A549 treated with GW870086 at 1 μM for 4 hours (cell line): ENCODE measurements around the gene ZBTB3. TPM values are rescaled to one million over a fixed set of nuclear protein-coding genes. Genes with fewer than 3 reads are reported as not detected.

Source experiments
- total RNA-seq: library from RNA; stranded (reverse); fragments of 200-300 nt; extraction: Qiagen RNA extraction; gene quantifications from 5 replicates; pipeline ENCODE4 v1.2.3, GENCODE V29; 2022; ENCODE audit warnings: low read depth

Gene ZBTB3
- 1.2 to 1.9 TPM (median 1.4 TPM) in 5 replicates for total RNA-seq

DNA sequence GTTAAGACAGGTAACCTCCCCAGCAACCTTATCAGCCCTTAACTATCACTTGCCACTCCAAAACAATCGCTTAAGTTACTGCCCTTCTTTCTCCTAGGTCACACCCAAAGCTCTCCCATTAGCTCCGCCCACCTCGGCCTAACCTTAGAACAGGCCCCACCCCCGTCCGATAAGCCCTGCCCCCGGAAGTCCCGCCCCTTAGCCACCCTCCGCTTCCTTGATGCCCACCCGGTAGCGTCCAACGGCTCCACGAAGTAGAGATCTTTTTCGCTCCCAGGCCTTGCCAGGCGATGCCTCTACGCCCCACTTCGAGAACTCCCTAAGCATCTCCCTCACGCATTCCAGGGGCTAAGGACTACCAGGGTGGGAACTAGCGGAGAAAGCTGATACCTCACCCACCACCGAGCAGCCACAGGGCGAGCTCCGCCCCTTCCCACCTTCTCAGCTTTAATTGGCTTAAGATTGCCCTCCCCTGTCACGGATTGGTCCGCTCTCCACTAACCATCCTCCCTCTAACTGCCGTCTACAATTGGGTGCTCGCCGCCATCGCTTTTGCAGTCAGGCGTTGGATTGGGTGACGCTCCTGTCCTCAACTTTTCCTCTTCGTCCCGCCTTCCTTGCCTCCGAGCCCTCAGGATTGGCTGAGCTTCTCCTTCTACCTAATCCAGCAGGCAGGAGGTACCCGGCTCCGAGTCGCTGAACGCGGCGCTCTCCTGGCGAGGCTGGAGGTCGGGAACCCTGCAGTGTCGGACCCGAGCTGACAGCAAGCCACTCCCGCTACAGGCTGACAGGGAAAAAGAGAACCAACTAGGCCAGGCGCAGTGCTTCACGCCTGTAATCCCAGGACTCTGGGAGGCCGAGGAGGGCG is at the start of gene ZBTB3:
ZBTB3 (minus strand) TSS at position 425 of the 868 bp plus-strand sequence. CDS start 496 bp downstream, outside the sequence.

DNA sequence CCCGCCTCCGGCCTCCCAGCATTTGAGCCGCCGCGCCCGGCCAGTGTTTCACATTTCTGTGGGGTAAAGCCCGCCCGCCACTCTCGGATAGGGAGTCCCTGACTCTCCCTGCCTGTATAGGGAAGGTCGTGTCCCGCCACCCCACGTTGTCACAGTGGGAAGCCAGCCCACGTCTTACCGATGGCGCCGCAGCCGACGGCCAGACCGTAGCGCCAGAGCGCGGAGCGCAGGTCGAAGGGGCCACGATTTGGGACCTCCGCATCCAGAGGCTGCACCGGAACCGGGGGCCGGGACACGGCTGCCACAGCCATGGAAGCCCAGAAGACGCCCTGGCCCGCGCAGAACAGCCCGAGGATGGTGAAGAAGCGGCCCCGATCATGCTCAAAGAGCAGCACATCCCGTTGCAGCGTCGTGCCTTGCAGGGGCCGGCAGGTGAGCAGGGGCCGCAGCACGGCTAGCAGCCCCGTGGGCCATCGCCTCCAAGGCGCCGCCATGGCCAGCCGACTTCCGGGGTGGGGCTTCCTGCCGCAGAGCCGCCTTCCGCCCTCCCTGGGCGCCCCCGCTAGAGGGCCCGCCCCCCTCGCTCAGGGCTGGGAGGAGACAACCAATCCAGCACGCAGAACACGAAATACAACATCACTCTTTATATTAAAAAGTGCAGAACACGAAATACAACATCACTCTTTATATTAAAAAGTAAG is 37.7 kb upstream of the ZBTB3 start, which contains the start of gene TMEM223:
TMEM223 (minus strand) TSS at position 506 of the 701 bp plus-strand sequence; CDS start at position 494, 12 bp downstream.

GRCh38 chr11:62787005-62787759 is 33.2 kb upstream of the ZBTB3 start, which contains the start of gene TMEM179B:
TSS of gene TMEM179B (plus strand) at chr11:62787402. CDS start at chr11:62787432, 30 bp downstream.

GRCh38 chr11:62771144-62772021 is 17.4 kb upstream of the ZBTB3 start, which contains the start of gene TAF6L:
TSS of gene TAF6L (plus strand) at chr11:62771396. CDS start at chr11:62775784, 4,388 bp downstream.

GRCh38 chr11:62728171-62728988 is 25.6 kb downstream of the ZBTB3 start, which contains the start of gene TTC9C:
TSS of gene TTC9C (plus strand) at chr11:62728486. CDS start at chr11:62728849, 363 bp downstream.

GRCh38 chr11:62727165-62727871 is 26.6 kb downstream of the ZBTB3 start, which contains the start of gene HNRNPUL2:
TSS of gene HNRNPUL2 (minus strand) at chr11:62727457. CDS start at chr11:62727156, 301 bp downstream.

GRCh38 chr11:62707277-62707861 is 46.6 kb downstream of the ZBTB3 start, which contains the start of the genes BSCL2 and GNG3:
TSS of gene BSCL2 (minus strand) at chr11:62707424. CDS start at chr11:62707195, 229 bp downstream.
TSS of gene GNG3 (plus strand) at chr11:62707676. CDS start at chr11:62708296, 620 bp downstream.

Other genes starting within 250 kb of the ZBTB3 start
- 304 to 395 TPM (median 360 TPM) in 5 replicates for gene AHNAK, start 207.4 kb downstream of the ZBTB3 start, total RNA-seq
- gene EEF1G, start 180.3 kb downstream of the ZBTB3 start, total RNA-seq, result 1,850 to 2,033 TPM (median 1,975 TPM) in 5 replicates
- 12.2 to 15.0 TPM (median 14.7 TPM) in 5 replicates for gene TUT1, start 162.6 kb downstream of the ZBTB3 start, total RNA-seq
- 82.9 to 91.9 TPM (median 87.9 TPM) in 5 replicates for gene MTA2, start 152.3 kb downstream of the ZBTB3 start, total RNA-seq
- 17.5 to 23.8 TPM (median 22.3 TPM) in 5 replicates for gene EML3, start 141.4 kb downstream of the ZBTB3 start, total RNA-seq
- 3.7 to 5.5 TPM (median 4.0 TPM) in 5 replicates for gene ROM1, start 140.9 kb downstream of the ZBTB3 start, total RNA-seq
- gene B3GAT3, start 132.2 kb downstream of the ZBTB3 start, total RNA-seq, result 41.9 to 58.0 TPM (median 50.7 TPM) in 5 replicates
- gene GANAB, start 107.5 kb downstream of the ZBTB3 start, total RNA-seq, result 237 to 277 TPM (median 252 TPM) in 5 replicates
- 16.8 to 21.9 TPM (median 20.6 TPM) in 5 replicates for gene INTS5, start 100.9 kb downstream of the ZBTB3 start, total RNA-seq
- gene C11orf98, start 89.0 kb downstream of the ZBTB3 start, total RNA-seq, result 128 to 151 TPM (median 135 TPM) in 5 replicates
- gene CSKMT, start 88.8 kb downstream of the ZBTB3 start, total RNA-seq, result 10.6 to 15.9 TPM (median 12.7 TPM) in 5 replicates
- 26.5 to 36.8 TPM (median 35.2 TPM) in 5 replicates for gene UQCC3, start 82.5 kb downstream of the ZBTB3 start, total RNA-seq
- gene LBHD1, start 81.9 kb downstream of the ZBTB3 start, total RNA-seq, result 3.8 to 4.6 TPM (median 4.2 TPM) in 5 replicates
- 111 to 129 TPM (median 116 TPM) in 5 replicates for gene UBXN1, start 75.1 kb downstream of the ZBTB3 start, total RNA-seq
- 0.06 to 0.17 TPM (median 0.10 TPM) in 4 of 5 replicates, not detected in the other for gene LRRN4CL, start 64.6 kb downstream of the ZBTB3 start, total RNA-seq
- gene BSCL2, start 46.7 kb downstream of the ZBTB3 start, total RNA-seq, result 61.1 to 97.7 TPM (median 72.8 TPM) in 5 replicates
- gene GNG3, start 46.5 kb downstream of the ZBTB3 start, total RNA-seq, result not detected in 5 replicates
- gene HNRNPUL2, start 26.7 kb downstream of the ZBTB3 start, total RNA-seq, result 36.2 to 42.4 TPM (median 39.6 TPM) in 5 replicates
- 29.4 to 34.3 TPM (median 30.7 TPM) in 5 replicates for gene TTC9C, start 25.7 kb downstream of the ZBTB3 start, total RNA-seq
- gene POLR2G, start 7.4 kb upstream of the ZBTB3 start, total RNA-seq, result 172 to 182 TPM (median 178 TPM) in 5 replicates
- 12.1 to 14.7 TPM (median 12.9 TPM) in 5 replicates for gene TAF6L, start 17.2 kb upstream of the ZBTB3 start, total RNA-seq
- 77.5 to 92.9 TPM (median 83.8 TPM) in 5 replicates for gene TMEM179B, start 33.2 kb upstream of the ZBTB3 start, total RNA-seq
- gene TMEM223, start 37.8 kb upstream of the ZBTB3 start, total RNA-seq, result 18.0 to 29.5 TPM (median 28.1 TPM) in 5 replicates
- gene NXF1, start 51.3 kb upstream of the ZBTB3 start, total RNA-seq, result 38.0 to 53.7 TPM (median 50.7 TPM) in 5 replicates
- 17.8 to 25.6 TPM (median 24.5 TPM) in 5 replicates for gene STX5, start 77.9 kb upstream of the ZBTB3 start, total RNA-seq
- not detected in 5 replicates for gene TEX54, start 78.7 kb upstream of the ZBTB3 start, total RNA-seq
- 73.9 to 82.8 TPM (median 77.6 TPM) in 5 replicates for gene WDR74, start 85.4 kb upstream of the ZBTB3 start, total RNA-seq
- 877 to 1,068 TPM (median 992 TPM) in 5 replicates for gene SLC3A2, start 126.7 kb upstream of the ZBTB3 start, total RNA-seq
- gene CHRM1, start 167.2 kb upstream of the ZBTB3 start, total RNA-seq, result 0.06 TPM in 2 of 5 replicates, not detected in the others
- not detected in 5 replicates for gene SLC22A6, start 230.8 kb upstream of the ZBTB3 start, total RNA-seq